Activated naive CD8-positive, alpha-beta T cell (primary cell): ENCODE results near the gene BACE1-AS.
"Not testable (repeated sequence)": the region's sequence is repeated elsewhere in the genome, so short reads cannot be mapped to it uniquely, and the experiment has no call there.

Experiments
- H3K27ac Mint-ChIP-seq: one replicate; pipeline ENCODE4 v1.8.0; 2021; ENCODE audit warnings: mixed read lengths
- H3K27me3 Mint-ChIP-seq: one replicate; pipeline ENCODE4 v1.8.0; 2021; ENCODE audit warnings: mixed read lengths
- H3K36me3 Mint-ChIP-seq: one replicate; pipeline ENCODE4 v1.8.0; 2021; ENCODE audit warnings: mixed read lengths
- H3K4me1 Mint-ChIP-seq: one replicate; pipeline ENCODE4 v1.8.0; 2021; ENCODE audit warnings: low read depth, mixed read lengths
- H3K4me3 Mint-ChIP-seq: one replicate; pipeline ENCODE4 v1.8.0; 2021; ENCODE audit warnings: mild to moderate bottlenecking, mixed read lengths
- H3K9me3 Mint-ChIP-seq: one replicate; pipeline ENCODE4 v1.8.0; 2021; ENCODE audit warnings: low read depth, mixed read lengths

Gene BACE1-AS

DNA sequence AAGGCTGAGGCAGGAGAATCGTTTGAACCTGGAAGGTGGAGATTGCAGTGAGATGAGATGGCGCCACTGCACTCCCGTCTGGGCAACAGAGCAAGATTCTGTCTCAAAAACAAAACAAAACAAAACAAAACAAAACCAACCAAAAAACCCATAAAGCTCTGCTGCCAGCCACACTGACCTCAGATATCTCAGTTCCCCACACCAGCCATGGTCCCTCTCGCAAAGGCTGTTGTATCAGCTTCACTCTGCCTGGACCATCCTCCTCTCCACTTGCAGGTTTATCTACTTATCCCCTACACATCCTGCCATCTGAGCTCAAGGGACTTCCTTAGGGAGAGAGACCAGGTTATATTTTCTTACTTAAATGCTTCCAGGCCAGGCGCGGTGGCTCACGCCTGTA, 11.1 kb downstream of the BACE1-AS start:
- Mint-ChIP-seq H3K9me3 (no peaks in the 10 kb centered on the region), H3K27me3 (peaks cover 1% of the 10 kb centered on the region), H3K36me3 (peaks cover 2% of the 10 kb centered on the region), H3K27ac (no peak overlapping the region), H3K4me1 (no peaks in the 10 kb centered on the region), H3K4me3 (no peak overlapping the region)

DNA sequence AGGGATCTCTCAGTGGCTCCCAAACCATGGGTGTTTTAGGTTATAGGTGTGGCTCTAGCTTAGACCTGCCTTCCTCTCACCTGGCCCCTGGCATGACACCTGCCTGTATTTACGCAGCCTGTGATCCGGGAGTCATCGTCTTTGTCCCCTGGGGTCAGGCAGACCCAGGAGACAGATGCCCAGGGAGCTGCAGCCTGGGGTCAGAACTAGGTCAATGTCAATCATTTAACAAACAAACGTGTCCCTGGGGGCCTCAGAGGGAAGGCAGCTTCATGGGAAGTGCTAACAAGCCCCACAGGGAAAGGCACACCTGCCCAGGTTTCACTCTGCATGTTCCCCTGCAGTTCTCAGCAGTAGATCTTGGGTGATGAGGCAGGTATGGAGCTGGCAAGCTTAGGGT, 12.0 kb downstream of the BACE1-AS start:
- no peak overlapping the region for H3K27ac Mint-ChIP-seq
- H3K4me1 Mint-ChIP-seq, result no peaks in the 10 kb centered on the region
- peaks cover 1% of the 10 kb centered on the region for H3K27me3 Mint-ChIP-seq
- H3K36me3 Mint-ChIP-seq, result peaks cover 2% of the 10 kb centered on the region
- H3K4me3 Mint-ChIP-seq, result no peak overlapping the region
- H3K9me3 Mint-ChIP-seq, result no peaks in the 10 kb centered on the region

DNA sequence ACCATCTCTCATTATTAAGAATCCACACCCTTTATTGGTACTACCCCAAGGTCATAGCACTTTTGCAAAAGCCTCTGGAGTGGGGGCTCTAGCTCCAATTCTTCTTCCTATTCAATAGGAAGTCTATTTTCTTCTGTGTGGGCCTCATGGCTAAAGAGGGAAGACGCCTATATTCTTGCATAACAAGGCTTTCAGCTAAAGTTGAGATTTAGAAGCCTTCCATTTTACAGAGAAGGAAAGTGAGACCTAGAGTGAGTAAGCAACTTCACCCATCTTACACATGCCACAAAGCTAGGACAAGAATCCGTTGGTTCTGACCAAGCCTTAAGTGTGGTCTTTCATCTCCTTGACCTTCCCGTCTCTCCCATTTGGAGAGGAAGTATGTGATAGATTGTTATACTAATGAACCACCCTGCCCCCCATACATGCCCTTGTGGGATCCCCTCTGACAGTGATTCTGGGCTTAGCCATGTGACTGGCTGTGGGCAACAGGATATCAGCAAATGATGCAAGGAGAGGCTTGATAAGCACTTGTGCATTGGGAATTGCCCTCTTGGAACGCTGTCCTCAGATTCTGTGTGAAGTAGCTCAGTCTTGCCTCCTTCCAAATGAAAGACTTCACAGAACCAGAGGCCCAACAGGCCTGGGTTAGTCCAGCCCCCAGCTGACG, 12.6 kb downstream of the BACE1-AS start:
- Mint-ChIP-seq H3K36me3 (no peaks in the 10 kb centered on the region), H3K9me3 (no peaks in the 10 kb centered on the region), H3K4me1 (no peaks in the 10 kb centered on the region), H3K27ac (no peak overlapping the region), H3K27me3 (peaks cover 1% of the 10 kb centered on the region), H3K4me3 (no peak overlapping the region)

DNA sequence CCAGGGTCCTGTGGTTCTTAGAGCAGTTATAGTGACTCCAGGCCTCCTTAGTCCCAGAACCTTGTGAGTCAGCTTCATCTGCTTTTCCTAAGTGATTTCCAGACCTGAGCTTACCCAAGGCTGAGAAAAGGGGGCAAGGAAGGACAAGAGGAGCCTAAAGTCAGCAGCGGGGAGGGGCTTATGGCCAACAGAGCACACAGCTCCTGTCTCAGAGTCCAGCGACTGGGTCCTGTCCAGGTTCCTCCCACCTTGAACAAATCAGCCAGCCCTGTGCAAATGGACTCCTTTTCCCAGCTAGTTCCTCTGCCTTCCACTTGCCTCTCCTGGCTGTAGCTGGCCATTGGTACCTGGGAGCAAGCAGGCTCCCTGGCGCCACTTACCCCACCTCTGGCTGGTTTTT, 14.0 kb downstream of the BACE1-AS start:
- Mint-ChIP-seq H3K27me3 (peaks cover 5% of the 10 kb centered on the region), H3K4me1 (no peaks in the 10 kb centered on the region), H3K36me3 (no peaks in the 10 kb centered on the region), H3K27ac (no peak overlapping the region), H3K9me3 (no peaks in the 10 kb centered on the region), H3K4me3 (no peak overlapping the region)

DNA sequence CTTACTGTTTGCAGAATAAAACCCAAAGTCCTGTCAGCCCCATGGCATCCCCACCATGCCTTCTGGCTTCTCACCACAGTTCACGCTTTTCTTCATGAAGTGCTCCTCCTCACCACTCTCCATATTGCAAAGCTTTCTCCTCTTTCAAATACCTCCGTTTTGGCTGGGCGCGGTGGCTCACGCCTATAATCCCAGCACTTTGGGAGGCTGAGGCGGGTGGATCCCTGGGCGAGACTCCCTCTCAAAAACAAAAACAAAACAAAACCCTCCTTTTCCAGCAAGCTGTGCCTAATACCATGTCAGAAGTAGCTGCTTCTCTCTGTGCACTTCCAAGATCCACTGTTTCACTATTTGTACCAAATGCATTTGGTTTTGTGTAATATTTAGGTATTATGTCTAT, 18.2 kb downstream of the BACE1-AS start:
- Mint-ChIP-seq H3K36me3 (no peaks in the 10 kb centered on the region), H3K27ac (no peak overlapping the region), H3K27me3 (peaks cover 12% of the 10 kb centered on the region), H3K9me3 (no peaks in the 10 kb centered on the region), H3K4me1 (no peaks in the 10 kb centered on the region), H3K4me3 (no peak overlapping the region)

GRCh38 chr11:117313091-117313490, 21.9 kb downstream of the BACE1-AS start:
- Mint-ChIP-seq H3K27ac (no peak overlapping the region), H3K27me3 (peaks cover 22% of the 10 kb centered on the region)

DNA sequence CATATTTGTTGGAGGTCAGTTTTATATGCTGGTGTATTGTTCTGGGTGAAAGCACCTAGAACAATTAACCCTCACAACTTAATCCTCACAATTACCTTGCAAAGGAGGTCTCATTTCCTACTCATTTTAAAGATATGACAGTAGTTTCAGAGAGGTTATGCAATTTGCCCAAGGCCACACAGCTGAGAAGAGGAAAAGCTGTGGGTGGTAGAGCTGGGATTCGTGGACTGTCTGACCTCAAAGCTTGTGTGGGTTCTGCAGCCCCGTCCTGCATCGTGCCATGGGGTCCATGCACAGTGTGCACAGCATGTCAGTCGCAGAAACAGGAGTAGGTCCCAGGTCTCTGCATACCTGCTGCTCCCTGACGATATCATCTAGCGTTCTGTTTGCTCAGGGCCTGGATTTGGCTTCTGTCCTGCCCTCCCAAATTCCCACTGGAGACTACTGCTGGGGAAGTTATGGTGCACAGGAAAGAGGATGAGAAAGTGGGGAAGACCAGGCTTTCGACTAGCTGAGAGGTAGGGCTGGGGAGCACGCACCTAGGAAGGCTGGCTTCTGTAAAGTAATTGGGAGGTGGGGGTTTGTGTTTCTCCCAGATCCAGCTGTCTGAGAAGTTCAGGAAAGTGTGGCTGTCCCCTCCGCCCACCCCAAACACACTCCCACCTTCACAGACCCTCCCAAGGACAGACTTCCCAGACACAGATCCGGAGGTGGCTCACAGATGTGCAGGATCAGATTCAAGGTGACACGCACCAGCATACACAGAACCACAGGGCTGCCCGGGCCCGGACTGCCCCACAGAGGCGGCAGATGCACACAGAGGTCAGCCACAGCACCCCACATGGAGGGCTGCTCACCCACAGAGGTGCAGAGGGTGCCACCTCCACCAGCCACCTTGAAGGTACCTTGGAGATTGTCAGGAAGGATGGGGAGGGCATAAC, 23.0 kb downstream of the BACE1-AS start:
- H3K4me3 Mint-ChIP-seq, result peak overlapping the region; percentile 73

More at GRCh38 chr11:117313091-117313490, 21.9 kb downstream of the BACE1-AS start:
- peaks cover 13% of the 10 kb centered on the region for H3K4me1 Mint-ChIP-seq
- H3K9me3 Mint-ChIP-seq, result no peaks in the 10 kb centered on the region
- H3K36me3 Mint-ChIP-seq, result no peaks in the 10 kb centered on the region
- no peak overlapping the region for H3K4me3 Mint-ChIP-seq

GRCh38 chr11:117314840-117315239, 23.7 kb downstream of the BACE1-AS start:
- peaks cover 13% of the 10 kb centered on the region for H3K4me1 Mint-ChIP-seq
- no peaks in the 10 kb centered on the region for H3K9me3 Mint-ChIP-seq
- H3K36me3 Mint-ChIP-seq, result no peaks in the 10 kb centered on the region
- H3K27ac Mint-ChIP-seq, result no peak overlapping the region
- peak overlapping the region; percentile 73 for H3K4me3 Mint-ChIP-seq
- peaks cover 18% of the 10 kb centered on the region for H3K27me3 Mint-ChIP-seq

More for the DNA sequence above, 23.0 kb downstream of the BACE1-AS start:
- Mint-ChIP-seq H3K4me1 (peaks cover 13% of the 10 kb centered on the region), H3K27ac (no peak overlapping the region), H3K36me3 (no peaks in the 10 kb centered on the region), H3K27me3 (peaks cover 19% of the 10 kb centered on the region), H3K9me3 (no peaks in the 10 kb centered on the region)

DNA sequence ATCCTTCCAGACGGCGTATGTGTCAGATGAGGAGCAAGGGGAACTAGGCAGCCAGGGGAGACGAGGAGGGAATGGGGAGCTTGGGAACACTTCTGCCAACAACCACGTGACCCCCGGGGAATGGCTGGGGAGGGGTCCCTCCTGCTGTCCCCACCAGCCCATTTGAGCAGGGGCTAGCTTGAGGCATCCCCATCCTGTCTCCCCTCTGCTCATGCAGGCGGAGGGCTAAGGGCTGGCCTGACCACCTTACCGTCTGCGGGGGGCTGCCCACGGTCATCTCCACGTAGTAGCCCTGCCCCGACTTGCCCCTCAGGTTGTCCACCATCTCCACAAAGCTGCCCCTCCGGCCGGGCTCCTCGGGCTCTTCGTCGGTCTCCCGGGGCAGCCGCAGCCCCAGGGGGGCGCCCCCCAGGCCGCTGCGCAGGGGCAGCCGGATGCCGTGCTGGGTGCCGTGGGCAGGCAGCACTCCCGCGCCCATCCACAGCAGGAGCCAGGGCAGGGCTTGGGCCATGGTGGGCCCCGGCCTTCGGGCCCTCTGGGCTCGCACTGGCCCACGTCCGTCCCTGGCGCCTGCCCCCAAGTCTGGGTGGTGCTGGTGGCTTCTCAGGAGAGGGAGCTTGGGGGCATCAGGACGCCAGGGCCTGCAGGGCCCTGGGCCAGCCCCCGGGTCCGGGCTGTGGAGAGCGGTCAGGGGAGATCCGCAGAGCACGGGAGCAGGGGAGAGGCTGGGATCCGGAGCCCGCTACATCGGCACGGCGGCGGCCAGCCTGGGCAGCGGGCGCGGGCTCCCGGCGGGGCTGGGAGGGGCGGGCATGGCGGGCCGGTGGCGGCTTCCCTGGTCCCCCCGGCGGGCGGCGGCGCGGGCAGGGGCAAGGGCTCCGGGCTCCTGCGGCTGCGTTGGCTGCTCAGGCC, 24.4 kb downstream of the BACE1-AS start:
- H3K4me1 Mint-ChIP-seq, result peaks cover 13% of the 10 kb centered on the region
- H3K27ac Mint-ChIP-seq, result no peak overlapping the region
- H3K36me3 Mint-ChIP-seq, result no peaks in the 10 kb centered on the region
- peaks cover 17% of the 10 kb centered on the region for H3K27me3 Mint-ChIP-seq
- H3K9me3 Mint-ChIP-seq, result no peaks in the 10 kb centered on the region
- H3K4me3 Mint-ChIP-seq, result peak overlapping the region; percentile 86

- no peaks in the 10 kb centered on the region for H3K36me3 Mint-ChIP-seq
- peaks cover 14% of the 10 kb centered on the region for H3K27me3 Mint-ChIP-seq
- no peak within 1 kb of the TSS for H3K27ac Mint-ChIP-seq
- no peaks in the 10 kb centered on the region for H3K9me3 Mint-ChIP-seq
- peak within 1 kb of the TSS; percentile 86 for H3K4me3 Mint-ChIP-seq
- peaks cover 13% of the 10 kb centered on the region for H3K4me1 Mint-ChIP-seq
These were observed 25.2 kb downstream of the BACE1-AS start, which contains the start of gene BACE1 for GRCh38 chr11:117316197-117316961. Gene BACE1 (minus strand): TSS chr11:117316256. CDS start chr11:117315795, 461 bp downstream.

- Mint-ChIP-seq H3K4me3 (no peak overlapping the region), H3K4me1 (peaks cover 13% of the 10 kb centered on the region), H3K9me3 (no peaks in the 10 kb centered on the region), H3K27ac (no peak overlapping the region), H3K27me3 (peaks cover 14% of the 10 kb centered on the region), H3K36me3 (peaks cover 2% of the 10 kb centered on the region)
These were observed 27.6 kb downstream of the BACE1-AS start for GRCh38 chr11:117318738-117319137.

DNA sequence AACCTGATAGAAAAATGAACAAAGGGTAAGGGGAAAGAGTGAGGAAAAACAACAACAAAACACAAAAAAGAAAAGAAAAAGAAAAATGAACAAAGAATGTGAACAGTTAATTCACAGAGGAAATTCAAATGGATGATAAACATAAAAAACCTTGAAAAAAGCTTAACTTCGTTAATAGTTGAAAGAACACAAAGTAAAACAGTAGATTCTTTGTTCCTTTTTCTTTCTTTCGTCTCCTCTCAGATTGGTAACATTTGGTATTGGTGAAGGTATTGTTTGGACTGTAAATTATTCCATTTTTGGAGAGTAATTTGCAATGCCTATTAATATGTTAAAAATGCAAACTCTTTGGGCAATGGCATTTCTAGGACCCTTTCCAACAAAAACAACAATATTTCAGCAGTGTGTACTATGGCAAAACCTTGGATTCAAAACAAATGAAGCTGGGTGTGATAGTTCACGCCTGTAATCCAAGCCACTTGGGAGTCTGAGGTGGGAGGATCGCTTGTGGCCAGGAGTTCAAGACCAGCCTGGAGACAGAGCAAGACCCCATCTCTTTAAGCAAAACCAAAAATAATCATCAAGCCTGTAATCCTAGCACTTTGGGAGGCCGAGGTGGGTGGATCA, 28.2 kb downstream of the BACE1-AS start:
- Mint-ChIP-seq H3K27ac (no peak overlapping the region), H3K36me3 (peaks cover 2% of the 10 kb centered on the region), H3K27me3 (peaks cover 13% of the 10 kb centered on the region), H3K9me3 (no peaks in the 10 kb centered on the region), H3K4me1 (peaks cover 13% of the 10 kb centered on the region), H3K4me3 (no peak overlapping the region)

GRCh38 chr11:117327255-117327566, 36.1 kb downstream of the BACE1-AS start:
- H3K4me1 Mint-ChIP-seq, H3K4me3 Mint-ChIP-seq: not testable (repeated sequence)

More at GRCh38 chr11:117327255-117327566, 36.1 kb downstream of the BACE1-AS start:
- not testable (repeated sequence) for H3K9me3 Mint-ChIP-seq, H3K27me3 Mint-ChIP-seq, H3K36me3 Mint-ChIP-seq, H3K27ac Mint-ChIP-seq
